Measurements from ENCODE around the gene AQP3. TPM values are rescaled to one million over a fixed set of nuclear protein-coding genes. Genes with fewer than 3 reads are reported as not detected.

The AQP3 gene
- total and polyA plus RNA-seq, 2 experiments from 2014 or later: 0.29 TPM; not detected in 1

- H3K27ac ChIP-seq: no peak overlapping the region
- no peak overlapping the region for H3K4me3 ChIP-seq
- H3K9me3 ChIP-seq (ENCODE audit: low read depth): no peaks in the 10 kb centered on the region
- no peak overlapping the region for H3K4me2 ChIP-seq (ENCODE audit: unreplicated experiment)
- no peaks in the 10 kb centered on the region for H3K79me2 ChIP-seq (ENCODE audit: insufficient read depth)
- H4K20me1 ChIP-seq (ENCODE audit: insufficient read depth): no peaks in the 10 kb centered on the region
- no peak overlapping the region for H2AFZ ChIP-seq
- in situ Hi-C loops (cut with MboI): no loop called here
- H3K27me3 ChIP-seq (replicated peaks; ENCODE audit: insufficient read depth): no peaks in the 10 kb centered on the region
- H3K4me1 ChIP-seq (ENCODE audit: insufficient read depth): no peaks in the 10 kb centered on the region
- TF ChIP-seq EZH2 (IDR thresholded peaks at IDR 0.05; ENCODE audit: insufficient read depth, poor library complexity, severe bottlenecking) (no peak), EZH2phosphoT487 (IDR thresholded peaks at IDR 0.05; ENCODE audit: insufficient read depth, low read depth) (no peak)
- 71 to 77% methylated on average over 8 of the region's 8 CpGs for WGBS, 2 experiments (ENCODE audit: low coverage in 1 of 2, low lambda C conversion rate in 2 of 2, missing lambda C conversion rate in 2 of 2)
- DNase-seq: no peak
- no peaks in the 10 kb centered on the region for H3F3A ChIP-seq (ENCODE audit: insufficient read depth)
- H3K9ac ChIP-seq: no peak overlapping the region
- no peaks in the 10 kb centered on the region for H3K9me2 ChIP-seq (ENCODE audit: insufficient read depth)
- H3K36me3 ChIP-seq (ENCODE audit: low read depth): no peaks in the 10 kb centered on the region
Observed at GRCh38 chr9:33418090-33418489, 29.3 kb downstream of the AQP3 start.

GRCh38 chr9:33416996-33417395 is 30.4 kb downstream of the AQP3 start:
- Histone ChIP-seq H3K27ac (no peak overlapping the region), H3K9me3 (ENCODE audit: low read depth) (no peaks in the 10 kb centered on the region), H3K4me1 (ENCODE audit: insufficient read depth) (no peaks in the 10 kb centered on the region), H2AFZ (no peak overlapping the region), H3F3A (ENCODE audit: insufficient read depth) (no peaks in the 10 kb centered on the region), H3K4me3 (no peak overlapping the region), H3K79me2 (ENCODE audit: insufficient read depth) (no peaks in the 10 kb centered on the region), H3K36me3 (ENCODE audit: low read depth) (no peaks in the 10 kb centered on the region), H3K9ac (no peak overlapping the region), H3K9me2 (ENCODE audit: insufficient read depth) (no peaks in the 10 kb centered on the region), H3K27me3 (replicated peaks; ENCODE audit: insufficient read depth) (no peaks in the 10 kb centered on the region), H3K4me2 (ENCODE audit: unreplicated experiment) (no peak overlapping the region), H4K20me1 (ENCODE audit: insufficient read depth) (no peaks in the 10 kb centered on the region)
- TF ChIP-seq EZH2 (IDR thresholded peaks at IDR 0.05; ENCODE audit: insufficient read depth, poor library complexity, severe bottlenecking) (no peak), EZH2phosphoT487 (IDR thresholded peaks at IDR 0.05; ENCODE audit: insufficient read depth, low read depth) (no peak)
- in situ Hi-C loops (cut with MboI): no loop called here
- no peak for DNase-seq
- whole genome bisulfite sequencing, 2 experiments (ENCODE audit: low coverage in 1 of 2, low lambda C conversion rate in 2 of 2, missing lambda C conversion rate in 2 of 2): 39 to 50% methylated on average over 5 of the region's 5 CpGs

- no peaks in the 10 kb centered on the region for H4K20me1 ChIP-seq (ENCODE audit: insufficient read depth)
- 29 to 44% methylated on average over 9 of the region's 9 CpGs for whole genome bisulfite sequencing, 2 experiments (ENCODE audit: low coverage in 1 of 2, low lambda C conversion rate in 2 of 2, missing lambda C conversion rate in 2 of 2)
- no peaks in the 10 kb centered on the region for H3K27me3 ChIP-seq (replicated peaks; ENCODE audit: insufficient read depth)
- no peaks in the 10 kb centered on the region for H3K79me2 ChIP-seq (ENCODE audit: insufficient read depth)
- TF ChIP-seq EZH2 (IDR thresholded peaks at IDR 0.05; ENCODE audit: insufficient read depth, poor library complexity, severe bottlenecking) (no peak), EZH2phosphoT487 (IDR thresholded peaks at IDR 0.05; ENCODE audit: insufficient read depth, low read depth) (no peak)
- no peak overlapping the region for H3K4me2 ChIP-seq (ENCODE audit: unreplicated experiment)
- H3K9ac ChIP-seq: no peak overlapping the region
- H2AFZ ChIP-seq: no peak overlapping the region
- H3K27ac ChIP-seq: no peak overlapping the region
- no peaks in the 10 kb centered on the region for H3K9me2 ChIP-seq (ENCODE audit: insufficient read depth)
- no peak overlapping the region for H3K4me3 ChIP-seq
- H3K9me3 ChIP-seq (ENCODE audit: low read depth): no peaks in the 10 kb centered on the region
- H3K4me1 ChIP-seq (ENCODE audit: insufficient read depth): no peaks in the 10 kb centered on the region
- peak; percentile 58 for DNase-seq
- H3K36me3 ChIP-seq (ENCODE audit: low read depth): no peaks in the 10 kb centered on the region
- H3F3A ChIP-seq (ENCODE audit: insufficient read depth): no peaks in the 10 kb centered on the region
- in situ Hi-C loops (cut with MboI): no loop called here
Observed at GRCh38 chr9:33415501-33416038, 31.8 kb downstream of the AQP3 start.

GRCh38 chr9:33414889-33415500 is 32.4 kb downstream of the AQP3 start:
- Histone ChIP-seq H2AFZ (no peak overlapping the region), H3K79me2 (ENCODE audit: insufficient read depth) (no peaks in the 10 kb centered on the region), H3K27me3 (replicated peaks; ENCODE audit: insufficient read depth) (no peaks in the 10 kb centered on the region), H3K4me2 (ENCODE audit: unreplicated experiment) (no peak overlapping the region), H3K36me3 (ENCODE audit: low read depth) (no peaks in the 10 kb centered on the region), H3K4me3 (no peak overlapping the region), H3K4me1 (ENCODE audit: insufficient read depth) (no peaks in the 10 kb centered on the region), H4K20me1 (ENCODE audit: insufficient read depth) (no peaks in the 10 kb centered on the region), H3K9me3 (ENCODE audit: low read depth) (no peaks in the 10 kb centered on the region), H3K9me2 (ENCODE audit: insufficient read depth) (no peaks in the 10 kb centered on the region), H3K9ac (no peak overlapping the region), H3K27ac (no peak overlapping the region), H3F3A (ENCODE audit: insufficient read depth) (no peaks in the 10 kb centered on the region)
- WGBS, 2 experiments (ENCODE audit: low coverage in 1 of 2, low lambda C conversion rate in 2 of 2, missing lambda C conversion rate in 2 of 2): 31 to 39% methylated on average over 11 to 13 of the region's 13 CpGs
- TF ChIP-seq EZH2phosphoT487 (IDR thresholded peaks at IDR 0.05; ENCODE audit: insufficient read depth, low read depth) (no peak), EZH2 (IDR thresholded peaks at IDR 0.05; ENCODE audit: insufficient read depth, poor library complexity, severe bottlenecking) (no peak)
- in situ Hi-C loops (cut with MboI): no loop called here
- no peak for DNase-seq

Measured in GM23248 (cell line).